HepG2 (cell line): ENCODE results near the gene USE1. TPM values are rescaled to one million over a fixed set of nuclear protein-coding genes. Genes with fewer than 3 reads are reported as not detected.

Source experiments
- AHR ChIP-seq: IDR thresholded peaks from 2 replicates; pipeline ENCODE4 v1.6.1; 2018; ENCODE audit warnings: missing genetic modification reagents, missing compliant biosample characterization
- CAMTA2 ChIP-seq: sonication (generic); formaldehyde crosslinking; IDR thresholded peaks from 2 replicates; pipeline ENCODE4 v1.4.0; 2020; ENCODE audit warnings: mild to moderate bottlenecking, missing genetic modification reagents, borderline replicate concordance
- CREM ChIP-seq, 2 experiments: sonication (generic) in 1 of 2; formaldehyde crosslinking in 1 of 2; IDR thresholded peaks; 2 replicates each; pipeline versions ENCODE4 v1.4.0 to v1.6.1; 2016 to 2020; ENCODE audit warnings: antibody characterized with exemption in 1 of 2, mild to moderate bottlenecking in 1 of 2, missing genetic modification reagents in 1 of 2
- FOXJ3 ChIP-seq: sonication (generic); formaldehyde crosslinking; IDR thresholded peaks from 2 replicates; pipeline ENCODE4 v1.4.0; 2020; ENCODE audit warnings: missing genetic modification reagents, mild to moderate bottlenecking, borderline replicate concordance
- HNRNPK ChIP-seq: fragments of 200-400 bp; formaldehyde crosslinking; IDR thresholded peaks from 2 replicates; pipeline ENCODE4 v1.6.1; 2018; ENCODE audit warnings: low read length, low read depth, moderate library complexity, mild to moderate bottlenecking; ENCODE audit not compliant: poor library complexity, severe bottlenecking
- IRF2 ChIP-seq: IDR thresholded peaks from 2 replicates; pipeline ENCODE4 v1.6.1; 2018; ENCODE audit warnings: missing genetic modification reagents, missing compliant biosample characterization
- LBX2 ChIP-seq: sonication (generic); formaldehyde crosslinking; IDR thresholded peaks from 2 replicates; pipeline ENCODE4 v1.5.0; 2020; ENCODE audit warnings: missing genetic modification reagents, mild to moderate bottlenecking, borderline replicate concordance
- MAF1 ChIP-seq: sonication (generic); formaldehyde crosslinking; IDR thresholded peaks from 2 replicates; pipeline ENCODE4 v1.5.0; 2020; ENCODE audit warnings: missing genetic modification reagents, borderline replicate concordance
- NONO ChIP-seq, 2 experiments: fragments of 450-650 bp in 1 of 2; sonication (generic) in 1 of 2; formaldehyde crosslinking in 1 of 2; IDR thresholded peaks in 1 of 2; conservative IDR thresholded peaks in 1 of 2; 2 replicates each; pipeline versions ENCODE4 v1.6.1 to v1.8.0; 2017 to 2022; ENCODE audit warnings: mild to moderate bottlenecking in 1 of 2, missing genetic modification reagents in 1 of 2, moderate library complexity in 1 of 2
- SOX6 ChIP-seq, 2 experiments: fragments of 450-650 bp in 1 of 2; sonication (generic) in 1 of 2; formaldehyde crosslinking in 1 of 2; IDR thresholded peaks; 2 replicates each; pipeline versions ENCODE4 v1.4.0 to v1.6.1; 2017 to 2020; ENCODE audit warnings: antibody characterized with exemption in 1 of 2, mild to moderate bottlenecking in 1 of 2, missing genetic modification reagents in 1 of 2
- SUZ12 ChIP-seq: fragments of 150-350 bp; IDR thresholded peaks from 2 replicates; pipeline ENCODE4 v1.6.1; 2014; ENCODE audit warnings: low read depth, low read length
- TRAFD1 ChIP-seq: sonication (generic); formaldehyde crosslinking; IDR thresholded peaks from 2 replicates; pipeline ENCODE4 v1.5.1; 2020; ENCODE audit warnings: missing genetic modification reagents, mild to moderate bottlenecking, borderline replicate concordance
- ZNF232 ChIP-seq: sonication (generic); formaldehyde crosslinking; IDR thresholded peaks from 2 replicates; pipeline ENCODE4 v1.4.0; 2020; ENCODE audit warnings: missing genetic modification reagents, borderline replicate concordance
- ZNF350 ChIP-seq: sonication (generic); formaldehyde crosslinking; IDR thresholded peaks from 2 replicates; pipeline ENCODE4 v1.4.0; 2020; ENCODE audit warnings: mild to moderate bottlenecking, low read depth, missing genetic modification reagents, borderline replicate concordance
- ZNF775 ChIP-seq: sonication (generic); formaldehyde crosslinking; IDR thresholded peaks from 2 replicates; pipeline ENCODE4 v1.4.0; 2020; ENCODE audit warnings: missing genetic modification reagents, mild to moderate bottlenecking, moderate library complexity, borderline replicate concordance
- ZNF782 ChIP-seq: sonication (generic); formaldehyde crosslinking; IDR thresholded peaks from 2 replicates; pipeline ENCODE4 v1.4.0; 2020; ENCODE audit warnings: missing genetic modification reagents, mild to moderate bottlenecking, borderline replicate concordance
- ZSCAN25 ChIP-seq: sonication (generic); formaldehyde crosslinking; IDR thresholded peaks from 2 replicates; pipeline ENCODE4 v1.8.0; 2022; ENCODE audit warnings: mild to moderate bottlenecking, missing genetic modification reagents
- ZSCAN5A ChIP-seq: sonication (generic); formaldehyde crosslinking; IDR thresholded peaks from 2 replicates; pipeline ENCODE4 v1.8.0; 2022; ENCODE audit warnings: mild to moderate bottlenecking, missing genetic modification reagents, borderline replicate concordance
- ZUFSP ChIP-seq: sonication (generic); formaldehyde crosslinking; IDR thresholded peaks from 2 replicates; pipeline ENCODE4 v1.9.0; 2021; ENCODE audit warnings: missing genetic modification reagents, mild to moderate bottlenecking, borderline replicate concordance
- polyA plus RNA-seq, 8 experiments: library from polyadenylated mRNA; depleted of rRNA in 3 of 8; stranded (reverse) in 7 of 8; unstranded in 1 of 8; fragments of >200 nt; fragmentation: Illumina TruSeq in 4 of 8; extraction: Trizol in 4 of 8; gene quantifications; 2 replicates each; pipeline versions ENCODE4 v1.2.1 to v1.2.3, GENCODE V29; 2011 to 2016; ENCODE audit warnings: low read depth in 4 of 8, missing spikeins in 1 of 8, mixed read lengths in 1 of 8; ENCODE audit not compliant: insufficient read depth in 1 of 8
- total RNA-seq, 5 experiments: library from RNA; depleted of rRNA; stranded (reverse); fragments of >200 nt; fragmentation: Illumina TruSeq; extraction: Trizol; gene quantifications; 2 replicates each; pipeline ENCODE4 v1.2.3, GENCODE V29; 2016; ENCODE audit warnings: low read depth in 1 of 5

The USE1 gene
- total and polyA plus RNA-seq, 2 of the 13 experiments (the other 11 are each of a cell fraction or from before 2014, with no cell fraction given): 9.9 to 17.6 TPM

- TF ChIP-seq ZUFSP (CRISPR knock-in tag): no peak
- peak; percentile 92; the same call in 1 of the 2 replicates for TF ChIP-seq CAMTA2 (CRISPR knock-in tag)
- TF ChIP-seq NONO (IDR thresholded peaks at IDR 0.05): no peak
- TF ChIP-seq NONO (CRISPR knock-in tag; conservative IDR thresholded peaks at IDR 0.05): peak; percentile 89
- TF ChIP-seq MAF1: 0 out of 2 replicates have a peak, but pooled peaks have one; percentile 20
- TF ChIP-seq ZNF232 (CRISPR knock-in tag): peak; percentile 64; the same call in 1 of the 2 replicates
- TF ChIP-seq ZNF775: no peak
- TF ChIP-seq ZNF782: no peak
- no peak for TF ChIP-seq SUZ12
- peak; percentile 31; the same call in 1 of the 2 replicates for TF ChIP-seq CREM (IDR thresholded peaks at IDR 0.05)
- no peak for TF ChIP-seq CREM (CRISPR knock-in tag; IDR thresholded peaks at IDR 0.05)
- TF ChIP-seq LBX2: peak; percentile 72; the same call in 1 of the 2 replicates
- TF ChIP-seq TRAFD1 (CRISPR knock-in tag): peak; percentile 93; the same call in 1 of the 2 replicates
- 0 out of 2 replicates have a peak, but pooled peaks have one; percentile 13 for TF ChIP-seq ZSCAN25 (CRISPR knock-in tag)
- peak; percentile 48 for TF ChIP-seq HNRNPK
- no peak for TF ChIP-seq SOX6 (IDR thresholded peaks at IDR 0.05)
- TF ChIP-seq SOX6 (CRISPR knock-in tag; IDR thresholded peaks at IDR 0.05): peak; percentile 62
- TF ChIP-seq IRF2 (CRISPR knock-in tag): peak; percentile 58; the same call in 1 of the 2 replicates
- TF ChIP-seq ZNF350 (CRISPR knock-in tag): peak; percentile 72
- no peak; the same call in 1 of the 2 replicates for TF ChIP-seq AHR (CRISPR knock-in tag)
- peak; percentile 39; the same call in 1 of the 2 replicates for TF ChIP-seq FOXJ3 (CRISPR knock-in tag)
- TF ChIP-seq ZSCAN5A (CRISPR knock-in tag): peak; percentile 28; the same call in 1 of the 2 replicates
Measured at GRCh38 chr19:17226002-17226933, 11.1 kb downstream of the USE1 start, which contains the start of gene OCEL1 (continued).
